Kidney (tissue), 14 donors: ENCODE data around the gene MTHFS. TPM values are rescaled to one million over a fixed set of nuclear protein-coding genes. Genes with fewer than 3 reads are reported as not detected.

Source experiments
- DNase-seq, 5 donors: peaks; one replicate each; pipeline ENCODE4 v3.0.0-alpha.2; 2013 to 2020
- FAIRE-seq: peaks from 2 replicates; lab custom pipeline; 2012; peaks lifted over from hg19 to GRCh38; lab: Jason Lieb, UNC
- H3K27ac ChIP-seq, 2 donors: one replicate each; pipeline ENCODE4 v1.7.0; 2013; ENCODE audit warnings: low read depth in 2 of 2, low read length in 2 of 2, inconsistent platforms in 1 of 2
- H3K27me3 ChIP-seq: one replicate; pipeline ENCODE4 v1.7.1; 2013; ENCODE audit warnings: low read length, inconsistent platforms; ENCODE audit not compliant: control insufficient read depth, insufficient read depth
- H3K36me3 ChIP-seq, 3 donors: one replicate each; pipeline versions ENCODE4 v1.7.0 to v1.7.1; 2013; ENCODE audit warnings: low read length in 3 of 3, control low read depth in 1 of 3, inconsistent platforms in 1 of 3; ENCODE audit not compliant: insufficient read depth in 3 of 3, control insufficient read depth in 2 of 3
- H3K4me1 ChIP-seq, 3 donors: one replicate each; pipeline versions ENCODE4 v1.7.0 to v1.7.1; 2013; ENCODE audit warnings: low read length in 3 of 3, inconsistent platforms in 1 of 3, low read depth in 1 of 3; ENCODE audit not compliant: control insufficient read depth in 2 of 3, insufficient read depth in 2 of 3
- H3K4me3 ChIP-seq, 3 donors: one replicate each; pipeline versions ENCODE4 v1.7.0 to v1.8.1; 2013; ENCODE audit warnings: low read length in 3 of 3, control low read depth in 1 of 3, inconsistent platforms in 1 of 3
- H3K9ac ChIP-seq, 3 donors: one replicate each; pipeline versions ENCODE4 v1.7.0 to v1.7.1; 2013; ENCODE audit warnings: low read length in 3 of 3, control low read depth in 1 of 3, inconsistent platforms in 1 of 3
- H3K9me3 ChIP-seq, 3 donors: one replicate each; pipeline versions ENCODE4 v1.7.0 to v1.7.1; 2013; ENCODE audit warnings: low read length in 3 of 3, control low read depth in 1 of 3, inconsistent platforms in 1 of 3; ENCODE audit not compliant: control insufficient read depth in 2 of 3, insufficient read depth in 1 of 3
- intact Hi-C: fragments of 100-400 bp; cut with DNase I; formaldehyde crosslinking; loops from one replicate; pipeline ENCODE4 v1.11.1; 2022
- polyA plus RNA-seq: library from polyadenylated mRNA; stranded (reverse); fragments of 350-450 nt; fragmentation: Illumina TruSeq; extraction: RNeasy Lipid Tissue Mini Kit (QIAGEN cat#74804); gene quantifications from one replicate; pipeline ENCODE4 v1.2.3, GENCODE V29; 2014; ENCODE audit warnings: low read depth, low replicate concordance; ENCODE audit not compliant: insufficient read depth
- total RNA-seq: library from RNA; stranded (reverse); fragmentation: NEBNext Ultra II Directional; extraction: Animal tissue kit (Norgen Biotek cat#: 25700); gene quantifications from one replicate; pipeline ENCODE4 v1.2.1, GENCODE V29; 2021
- TF ChIP-seq, protein P1 (sequence below): IDR thresholded peaks from 3 replicates; pipeline ENCODE4 v1.5.1; 2012; ENCODE audit warnings: mild to moderate bottlenecking, moderate library complexity, borderline replicate concordance; ENCODE audit not compliant: insufficient read depth; ENCODE audit errors: extremely low read depth
- donor health status: control.
- donor health status: control.
- donor health status: control.
- donor health status: control.
- donor health status: control.
- donor health status: DM: yes; HTN: yes; CAD: no.
- donor health status: Normal renal cell carcinoma (clear cell type).

The MTHFS gene
- total and polyA plus RNA-seq, 2 donors from 2014 or later, result 44.1 to 115 TPM

DNA sequence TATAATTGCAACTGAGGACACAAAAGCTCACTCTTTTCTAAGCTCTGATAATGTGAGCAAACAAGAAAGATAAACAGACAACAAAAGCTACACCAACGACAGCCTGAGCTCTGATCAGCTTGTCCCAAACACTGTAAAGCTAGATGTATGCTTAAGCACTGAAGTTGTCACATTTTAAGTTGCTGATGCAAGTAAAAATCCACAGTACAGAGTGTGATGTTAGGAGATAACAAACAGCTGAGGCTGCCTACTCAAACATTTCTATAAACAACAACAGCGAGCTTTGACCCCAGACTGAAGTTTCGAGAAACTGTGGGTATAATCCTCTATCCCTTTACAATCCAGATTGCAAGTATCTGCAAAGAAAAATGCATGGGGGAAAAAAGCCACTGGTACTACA, 10.7 kb downstream of the MTHFS start:
- H3K4me1 ChIP-seq, result peaks cover 0 to 29% (median 8%) of the 10 kb centered on the region in 3 donors
- intact Hi-C loops, result no loop called here
- FAIRE-seq, result no peak
- H3K36me3 ChIP-seq, result peaks cover 0 to 10% (median 8%) of the 10 kb centered on the region in 3 donors
- TF ChIP-seq, protein P1, sequence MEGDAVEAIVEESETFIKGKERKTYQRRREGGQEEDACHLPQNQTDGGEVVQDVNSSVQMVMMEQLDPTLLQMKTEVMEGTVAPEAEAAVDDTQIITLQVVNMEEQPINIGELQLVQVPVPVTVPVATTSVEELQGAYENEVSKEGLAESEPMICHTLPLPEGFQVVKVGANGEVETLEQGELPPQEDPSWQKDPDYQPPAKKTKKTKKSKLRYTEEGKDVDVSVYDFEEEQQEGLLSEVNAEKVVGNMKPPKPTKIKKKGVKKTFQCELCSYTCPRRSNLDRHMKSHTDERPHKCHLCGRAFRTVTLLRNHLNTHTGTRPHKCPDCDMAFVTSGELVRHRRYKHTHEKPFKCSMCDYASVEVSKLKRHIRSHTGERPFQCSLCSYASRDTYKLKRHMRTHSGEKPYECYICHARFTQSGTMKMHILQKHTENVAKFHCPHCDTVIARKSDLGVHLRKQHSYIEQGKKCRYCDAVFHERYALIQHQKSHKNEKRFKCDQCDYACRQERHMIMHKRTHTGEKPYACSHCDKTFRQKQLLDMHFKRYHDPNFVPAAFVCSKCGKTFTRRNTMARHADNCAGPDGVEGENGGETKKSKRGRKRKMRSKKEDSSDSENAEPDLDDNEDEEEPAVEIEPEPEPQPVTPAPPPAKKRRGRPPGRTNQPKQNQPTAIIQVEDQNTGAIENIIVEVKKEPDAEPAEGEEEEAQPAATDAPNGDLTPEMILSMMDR, result no peak
- no peak overlapping the region for H3K4me3 ChIP-seq
- peak overlapping the region; percentile 32 to 47 for H3K27ac ChIP-seq
- DNase-seq, result no peak
- no peaks in the 10 kb centered on the region for H3K27me3 ChIP-seq
- no peak overlapping the region for H3K9ac ChIP-seq
- no peaks in the 10 kb centered on the region for H3K9me3 ChIP-seq

DNA sequence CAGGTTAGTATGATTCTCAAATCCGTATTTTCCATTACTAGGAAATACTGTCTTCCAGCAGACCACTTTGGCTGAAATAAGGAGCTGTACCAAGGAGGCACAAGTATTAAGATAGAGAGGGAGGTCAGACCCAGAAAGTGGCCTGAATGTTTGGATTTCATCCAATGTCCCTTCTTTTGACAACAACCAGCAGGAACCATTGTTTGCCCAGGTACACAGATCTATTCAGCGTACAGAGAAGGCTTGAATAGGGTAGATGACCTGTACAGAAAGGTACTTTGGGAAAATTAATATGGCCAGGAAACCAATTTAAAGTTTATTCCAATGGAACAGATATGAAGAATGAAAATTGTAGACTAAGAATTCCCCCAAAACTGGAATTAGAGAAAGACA, 12.6 kb downstream of the MTHFS start:
- H3K27ac ChIP-seq, result no peak overlapping the region
- FAIRE-seq, result no peak
- peaks cover 0 to 34% (median 8%) of the 10 kb centered on the region in 3 donors for H3K4me1 ChIP-seq
- TF ChIP-seq, protein P1, result no peak
- H3K27me3 ChIP-seq, result no peaks in the 10 kb centered on the region
- no peak overlapping the region for H3K4me3 ChIP-seq
- intact Hi-C loops, result no loop called here
- H3K9ac ChIP-seq, result no peak overlapping the region
- DNase-seq, result no peak
- peaks cover 0 to 8% (median 8%) of the 10 kb centered on the region in 3 donors for H3K36me3 ChIP-seq
- H3K9me3 ChIP-seq, result no peaks in the 10 kb centered on the region

DNA sequence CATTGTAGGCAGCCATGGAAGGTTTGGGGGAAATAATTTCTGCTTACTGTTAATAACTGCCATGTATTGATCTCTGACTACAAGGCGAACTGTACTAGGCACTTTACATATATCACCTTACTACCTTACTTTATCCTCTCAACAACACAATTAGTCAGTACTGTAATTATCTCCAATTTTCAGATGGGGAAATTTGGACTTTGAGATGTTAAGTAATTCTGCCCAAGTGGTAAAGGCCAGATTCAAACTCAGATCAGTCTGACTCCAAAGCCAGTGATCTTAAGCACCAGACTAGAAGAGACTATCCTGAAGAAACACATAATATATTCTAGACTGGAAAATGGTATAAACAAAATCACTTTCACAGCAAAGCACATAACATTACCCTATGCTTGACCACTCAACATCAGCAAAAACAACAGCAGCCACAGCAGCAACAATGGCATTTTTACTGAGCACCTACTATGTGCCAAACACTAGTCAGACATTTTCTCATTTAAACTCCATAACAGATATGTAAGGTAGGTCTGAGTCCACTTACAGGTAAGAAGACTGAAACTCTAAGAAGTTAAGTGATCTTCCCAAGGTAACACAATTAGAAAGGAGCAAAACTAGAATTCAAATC, 13.1 kb downstream of the MTHFS start:
- DNase-seq (no peak), FAIRE-seq (no peak)
- H3K27ac ChIP-seq, result no peak overlapping the region
- no peak overlapping the region for H3K4me3 ChIP-seq
- intact Hi-C loops, result no loop called here
- H3K9ac ChIP-seq, result no peak overlapping the region
- H3K4me1 ChIP-seq, result peaks cover 0 to 34% (median 8%) of the 10 kb centered on the region in 3 donors
- TF ChIP-seq, protein P1, result no peak
- H3K36me3 ChIP-seq, result peaks cover 0 to 6% (median 4%) of the 10 kb centered on the region in 3 donors
- H3K27me3 ChIP-seq, result no peaks in the 10 kb centered on the region
- H3K9me3 ChIP-seq, result no peaks in the 10 kb centered on the region
